HepG2 (cell line): ENCODE results near the gene UMOD. TPM values are rescaled to one million over a fixed set of nuclear protein-coding genes. Genes with fewer than 3 reads are reported as not detected.
A peak's percentile ranks its signal among the peaks of the same experiment; 100 is the strongest.

Experiments used
- ATAC-seq: fragments of 200-7000 bp; cut with Tn5 transposase; 3 replicates; pipeline ENCODE4 v1.9.1; 2020; ENCODE audit warnings: mild to moderate bottlenecking, moderate library complexity
- BruUV-seq: library from RNA; stranded (reverse); fragments of 400-500 nt; replicated peaks from 2 replicates; lab custom pipeline; 2021; lab: Mats Ljungman, UMichigan
- CTCF ChIA-PET: fragments of 300-600 bp; formaldehyde crosslinking; extraction: SDS; loops from one replicate; lab custom pipeline; 2021; ENCODE audit warnings: low total read pairs, inconsistent platforms, low intra/inter-chr PET ratio; lab: Yijun Ruan, JAX
- POLR2A ChIA-PET: fragments of 350-600 bp; sonication (Branson Sonifier 250); formaldehyde crosslinking; loops from one replicate; lab custom pipeline; 2020; ENCODE audit warnings: antibody characterized with exemption, inconsistent platforms; lab: Yijun Ruan, JAX
- DNase-seq: peaks from one replicate; pipeline ENCODE4 v3.0.0-alpha.2; 2015; ENCODE audit warnings: low spot score
- FAIRE-seq: peaks from 3 replicates; lab custom pipeline; 2011; peaks lifted over from hg19 to GRCh38; lab: Jason Lieb, UNC
- H2AFZ ChIP-seq: one replicate; pipeline ENCODE4 v1.6.1; 2011; ENCODE audit warnings: low read length, inconsistent platforms
- H3K27ac ChIP-seq: fragments of 300-600 bp; 3 replicates; pipeline ENCODE4 v1.8.0; 2011; ENCODE audit warnings: mixed run types, mild to moderate bottlenecking, mixed read lengths, low read length, inconsistent platforms; ENCODE audit not compliant: insufficient read depth; ENCODE audit errors: extremely low read length
- H3K27me3 ChIP-seq, 2 experiments: fragments of 200-600 bp in 1 of 2; 2 replicates in 1 of 2; 3 replicates in 1 of 2; pipeline versions ENCODE4 v1.6.0 to v1.8.0; 2011; ENCODE audit warnings: low read length in 2 of 2, mild to moderate bottlenecking in 2 of 2, moderate library complexity in 2 of 2, inconsistent platforms in 1 of 2; ENCODE audit not compliant: insufficient read depth in 2 of 2, control insufficient read depth in 1 of 2
- H3K36me3 ChIP-seq, 2 experiments: fragments of 200-600 bp in 1 of 2; replicated peaks in 1 of 2; 2 replicates in 1 of 2; 3 replicates in 1 of 2; pipeline versions ENCODE4 v1.5.1 to v1.8.0; 2011; ENCODE audit warnings: low read length in 2 of 2, inconsistent platforms in 1 of 2; ENCODE audit not compliant: insufficient read depth in 2 of 2, control insufficient read depth in 1 of 2
- H3K4me1 ChIP-seq: 2 replicates; pipeline ENCODE4 v1.5.1; 2012; ENCODE audit warnings: low read length, inconsistent platforms; ENCODE audit not compliant: insufficient read depth
- H3K4me2 ChIP-seq: 2 replicates; pipeline ENCODE4 v1.6.0; 2011; ENCODE audit warnings: low read depth, low read length, inconsistent platforms
- H3K4me3 ChIP-seq, 3 experiments: fragments of 200-600 bp in 1 of 3; sonication (generic), shearing (Covaris generic) in 1 of 3; replicated peaks in 1 of 3; 2 replicates each; pipeline ENCODE4 v1.5.1; 2011 to 2016; ENCODE audit warnings: low read length in 3 of 3, inconsistent platforms in 2 of 3, low read depth in 2 of 3, mild to moderate bottlenecking in 2 of 3, control low read depth in 1 of 3, mixed read lengths in 1 of 3; ENCODE audit not compliant: insufficient read depth in 1 of 3
- H3K79me2 ChIP-seq: one replicate; pipeline ENCODE4 v1.6.1; 2011; ENCODE audit warnings: low read length, inconsistent platforms; ENCODE audit not compliant: insufficient read depth
- H3K9ac ChIP-seq: 2 replicates; pipeline ENCODE4 v1.6.0; 2011; ENCODE audit warnings: mild to moderate bottlenecking, low read depth, low read length, inconsistent platforms; ENCODE audit not compliant: insufficient read depth
- H3K9me3 ChIP-seq: 2 replicates; pipeline ENCODE4 v1.5.1; 2012; ENCODE audit warnings: mild to moderate bottlenecking, low read length
- H4K20me1 ChIP-seq: 2 replicates; pipeline ENCODE4 v1.6.0; 2011; ENCODE audit warnings: inconsistent platforms, mild to moderate bottlenecking, low read length, moderate library complexity; ENCODE audit not compliant: insufficient read depth
- ATF6 ChIP-seq: sonication (generic); formaldehyde crosslinking; conservative IDR thresholded peaks from 2 replicates; pipeline ENCODE4 v1.4.0; 2020; ENCODE audit warnings: missing genetic modification reagents
- ETS1 ChIP-seq: sonication (generic); formaldehyde crosslinking; IDR thresholded peaks from 2 replicates; pipeline ENCODE4 v1.4.0; 2020; ENCODE audit warnings: missing genetic modification reagents
- ISL2 ChIP-seq: sonication (generic); formaldehyde crosslinking; IDR thresholded peaks from 2 replicates; pipeline ENCODE4 v1.5.0; 2020; ENCODE audit warnings: missing genetic modification reagents
- KDM5A ChIP-seq: fragments of 200-600 bp; sonication (generic); IDR thresholded peaks from 2 replicates; pipeline ENCODE4 v1.7.0; 2018; ENCODE audit warnings: antibody characterized with exemption, mild to moderate bottlenecking, low read length, borderline replicate concordance
- KMT2A ChIP-seq: sonication (generic); formaldehyde crosslinking; IDR thresholded peaks from 2 replicates; pipeline ENCODE4 v1.4.0; 2020; ENCODE audit warnings: missing genetic modification reagents
- MIER3 ChIP-seq: IDR thresholded peaks from 2 replicates; pipeline ENCODE4 v1.6.1; 2016; ENCODE audit warnings: missing compliant biosample characterization, borderline replicate concordance
- STAG1 ChIP-seq: sonication (generic); formaldehyde crosslinking; IDR thresholded peaks from 2 replicates; pipeline ENCODE4 v1.4.0; 2020; ENCODE audit warnings: missing genetic modification reagents
- ZBTB21 ChIP-seq: sonication (generic); formaldehyde crosslinking; IDR thresholded peaks from 2 replicates; pipeline ENCODE4 v1.4.0; 2020; ENCODE audit warnings: missing genetic modification reagents
- ZNF281 ChIP-seq: sonication (generic); formaldehyde crosslinking; IDR thresholded peaks from 2 replicates; pipeline ENCODE4 v1.4.0; 2020; ENCODE audit warnings: missing genetic modification reagents, borderline replicate concordance
- ZNF354B ChIP-seq: sonication (generic); formaldehyde crosslinking; IDR thresholded peaks from 2 replicates; pipeline ENCODE4 v1.8.0; 2022; ENCODE audit warnings: mild to moderate bottlenecking, missing genetic modification reagents
- ZSCAN22 ChIP-seq: sonication (generic); formaldehyde crosslinking; IDR thresholded peaks from 2 replicates; pipeline ENCODE4 v1.4.0; 2020; ENCODE audit warnings: mild to moderate bottlenecking, missing genetic modification reagents
- WGBS: methylation state at CpG from one replicate; pipeline ENCODE4 v1.1.6; 2017; ENCODE audit warnings: low lambda C conversion rate; 5-methylcytosine and 5-hydroxymethylcytosine counted together
- in situ Hi-C: cut with HindIII; loops from 2 replicates; pipeline ENCODE4 v1.10.0; 2017; ENCODE audit warnings: low pct_unique_long_range_greater_than_20kb; ENCODE audit not compliant: extremely low pct_ligation_motif_present
- intact Hi-C: fragments of 100-400 bp; cut with micrococcal nuclease; formaldehyde crosslinking; loops from one replicate; pipeline ENCODE4 v1.10.0; 2022; ENCODE audit not compliant: unreplicated experiment
- polyA plus RNA-seq, 8 experiments: library from polyadenylated mRNA; depleted of rRNA in 3 of 8; stranded (reverse) in 7 of 8; unstranded in 1 of 8; fragments of >200 nt; fragmentation: Illumina TruSeq in 4 of 8; extraction: Trizol in 4 of 8; gene quantifications; 2 replicates each; pipeline versions ENCODE4 v1.2.1 to v1.2.3, GENCODE V29; 2011 to 2016; ENCODE audit warnings: low read depth in 4 of 8, missing spikeins in 1 of 8, mixed read lengths in 1 of 8; ENCODE audit not compliant: insufficient read depth in 1 of 8
- total RNA-seq, 5 experiments: library from RNA; depleted of rRNA; stranded (reverse); fragments of >200 nt; fragmentation: Illumina TruSeq; extraction: Trizol; gene quantifications; 2 replicates each; pipeline ENCODE4 v1.2.3, GENCODE V29; 2016; ENCODE audit warnings: low read depth in 1 of 5

The UMOD gene
- total and polyA plus RNA-seq, 2 of the 13 experiments (the other 11 are each of a cell fraction or from before 2014, with no cell fraction given) = not detected

- TF ChIP-seq ATF6 (no peak), KDM5A (no peak), ETS1 (no peak), ZSCAN22 (CRISPR knock-in tag) (no peak), STAG1 (CRISPR knock-in tag) (no peak)
- TF ChIP-seq, all 625 proteins: peak for 0
Measured at GRCh38 chr16:20339744-20340143, 12.8 kb downstream of the UMOD start (continued).

- ATAC-seq = no peak
- no peak overlapping the region for H2AFZ ChIP-seq
Measured at GRCh38 chr16:20336955-20337354, 15.6 kb downstream of the UMOD start.

More at GRCh38 chr16:20336955-20337354, 15.6 kb downstream of the UMOD start:
- no peak for TF ChIP-seq ZNF354B
- no peak for TF ChIP-seq MIER3 (CRISPR knock-in tag)
- no peak for TF ChIP-seq KMT2A
- peak; percentile 23; the same call in 1 of the 2 replicates for TF ChIP-seq ZNF281 (CRISPR knock-in tag)
- TF ChIP-seq ISL2 = no peak
- no peak for TF ChIP-seq ZBTB21 (CRISPR knock-in tag)
- H3K79me2 ChIP-seq = no peaks in the 10 kb centered on the region
- no TSS peak for BruUV-seq
- POLR2A ChIA-PET = no interaction called here
- CTCF ChIA-PET = no interaction called here
- intact Hi-C loops = no loop called here
- peaks cover 0 to 24% of the 10 kb centered on the region in 2 experiments; a peak in 4 of 5 replicates for H3K27me3 ChIP-seq
- in situ Hi-C loops = no loop called here
- no peaks in the 10 kb centered on the region for H3K36me3 ChIP-seq
- FAIRE-seq (no peak), DNase-seq (no peak)
- H3K4me2 ChIP-seq = no peak overlapping the region
- no peaks in the 10 kb centered on the region for H4K20me1 ChIP-seq
- H3K4me3 ChIP-seq = no peak overlapping the region
- no peak overlapping the region for H3K27ac ChIP-seq
- WGBS = 26% methylated on average over 2 of the region's 2 CpGs
- no peak overlapping the region for H3K9ac ChIP-seq
- no peaks in the 10 kb centered on the region for H3K4me1 ChIP-seq
- no peaks in the 10 kb centered on the region for H3K9me3 ChIP-seq
